Fibroblast of lung (primary cell): ENCODE data around the gene ARHGDIA. TPM values are rescaled to one million over a fixed set of nuclear protein-coding genes. Genes with fewer than 3 reads are reported as not detected.

Experiments used
- DNase-seq, 2 donors: peaks; one replicate each; pipeline versions ENCODE4 v3.0.0 to v3.0.0-alpha.2; 2010; ENCODE audit warnings: low read depth in 2 of 2
- H2AFZ ChIP-seq: 2 replicates; pipeline ENCODE4 v1.5.1; 2012; ENCODE audit warnings: low read length, control low read depth, inconsistent platforms
- H3K27ac ChIP-seq: 2 replicates; pipeline ENCODE4 v1.5.1; 2011; ENCODE audit warnings: low read length, control low read depth; ENCODE audit not compliant: insufficient read depth
- H3K27me3 ChIP-seq: 2 replicates; pipeline ENCODE4 v1.5.1; 2011; ENCODE audit warnings: mild to moderate bottlenecking, low read length; ENCODE audit not compliant: control insufficient read depth, insufficient read depth
- H3K36me3 ChIP-seq: 2 replicates; pipeline ENCODE4 v1.5.1; 2011; ENCODE audit warnings: low read length; ENCODE audit not compliant: control insufficient read depth, insufficient read depth
- H3K4me1 ChIP-seq: 2 replicates; pipeline ENCODE4 v1.5.1; 2011; ENCODE audit warnings: low read length; ENCODE audit not compliant: control insufficient read depth, insufficient read depth; ENCODE audit errors: extremely low read depth
- H3K4me2 ChIP-seq: 2 replicates; pipeline ENCODE4 v1.5.1; 2011; ENCODE audit warnings: low read length, control low read depth; ENCODE audit not compliant: insufficient read depth; ENCODE audit errors: extremely low read depth
- H3K4me3 ChIP-seq, 4 experiments: fragments of 200-600 bp in 1 of 4; sonication (generic) in 1 of 4; replicated peaks in 1 of 4; 2 replicates each; pipeline ENCODE4 v1.5.1; 2011 to 2016; ENCODE audit warnings: low read length in 4 of 4, low read depth in 3 of 4, mild to moderate bottlenecking in 3 of 4, control low read depth in 2 of 4, inconsistent platforms in 1 of 4, mixed read lengths in 1 of 4; ENCODE audit not compliant: insufficient read depth in 1 of 4; ENCODE audit errors: control extremely low read depth in 1 of 4
- H3K79me2 ChIP-seq: 2 replicates; pipeline ENCODE4 v1.5.1; 2012; ENCODE audit warnings: mild to moderate bottlenecking, low read length, inconsistent platforms; ENCODE audit not compliant: control insufficient read depth, insufficient read depth
- H3K9ac ChIP-seq: 2 replicates; pipeline ENCODE4 v1.5.1; 2011; ENCODE audit warnings: mild to moderate bottlenecking, low read length, control low read depth; ENCODE audit not compliant: insufficient read depth
- H3K9me3 ChIP-seq: 2 replicates; pipeline ENCODE4 v1.5.1; 2012; ENCODE audit warnings: low read depth, low read length; ENCODE audit not compliant: control insufficient read depth, insufficient read depth
- H4K20me1 ChIP-seq: 2 replicates; pipeline ENCODE4 v1.5.1; 2011; ENCODE audit warnings: low read length; ENCODE audit not compliant: control insufficient read depth, insufficient read depth; ENCODE audit errors: extremely low read depth
- CTCF ChIP-seq, 2 donors: IDR thresholded peaks in 1 of 2; conservative IDR thresholded peaks in 1 of 2; 1 replicate in 1 of 2; 2 replicates in 1 of 2; pipeline ENCODE4 v1.5.1; 2011 to 2012; ENCODE audit warnings: low read length in 2 of 2, control low read depth in 1 of 2, inconsistent platforms in 1 of 2, low read depth in 1 of 2, mild to moderate bottlenecking in 1 of 2
- EZH2 ChIP-seq: IDR thresholded peaks from 2 replicates; pipeline ENCODE4 v1.5.1; 2012; ENCODE audit warnings: low read length, control low read depth, mild to moderate bottlenecking; ENCODE audit errors: missing control alignments
- polyA plus RNA-seq, 2 donors: library from polyadenylated mRNA; depleted of rRNA in 1 of 2; stranded (reverse) in 1 of 2; unstranded in 1 of 2; fragments of >200 nt; gene quantifications; 2 replicates each; pipeline ENCODE4 v1.2.1, GENCODE V29; 2011 to 2012; ENCODE audit warnings: missing spikeins in 1 of 2
- total RNA-seq: library from RNA; depleted of rRNA; stranded (reverse); fragments of >200 nt; gene quantifications from 2 replicates; pipeline ENCODE4 v1.2.1, GENCODE V29; 2014

The ARHGDIA gene
- total and polyA plus RNA-seq, 2 donors (not counting 1 experiment from before 2014, with no cell fraction given), result 95.0 to 164 TPM

DNA sequence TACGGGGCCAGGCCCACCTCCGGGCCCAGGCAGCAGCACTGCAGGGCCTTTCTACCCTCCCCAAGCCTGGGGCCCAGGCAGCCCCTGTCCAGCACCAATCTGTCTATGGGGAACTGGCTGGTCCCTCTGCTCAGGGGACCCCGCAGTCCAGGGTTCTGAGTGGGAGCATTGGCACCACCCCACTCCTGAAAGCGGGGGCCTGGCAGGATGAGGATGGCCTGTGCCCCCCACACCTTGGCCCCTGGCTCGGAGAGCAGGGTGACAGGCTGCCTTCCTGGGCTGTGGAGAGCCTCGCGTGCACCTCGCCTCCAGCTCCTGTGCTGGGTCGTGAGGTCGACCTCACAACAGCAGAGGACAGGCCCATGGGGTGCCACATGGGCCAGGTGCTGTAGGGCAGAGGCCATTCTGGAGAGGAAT, 32.3 kb upstream of the ARHGDIA start:
- Histone ChIP-seq H3K4me3 (no peak overlapping the region), H3K4me2 (no peak overlapping the region), H3K27me3 (no peaks in the 10 kb centered on the region), H4K20me1 (no peaks in the 10 kb centered on the region), H3K79me2 (no peaks in the 10 kb centered on the region), H3K27ac (no peak overlapping the region), H2AFZ (no peak overlapping the region), H3K9me3 (no peaks in the 10 kb centered on the region), H3K36me3 (peaks cover 32% of the 10 kb centered on the region), H3K4me1 (no peaks in the 10 kb centered on the region), H3K9ac (no peak overlapping the region)
- TF ChIP-seq CTCF (conservative IDR thresholded peaks at IDR 0.05 in 1 of 2, IDR thresholded peaks at IDR 0.05 in 1 of 2; ENCODE audit: low read depth in 1 of 2, low read length in 2 of 2), result no peak
- no peak for TF ChIP-seq EZH2
- no peak for DNase-seq

GRCh38 chr17:81902653-81903414, 31.7 kb upstream of the ARHGDIA start:
- H3K36me3 ChIP-seq, result peaks cover 30% of the 10 kb centered on the region
- no peaks in the 10 kb centered on the region for H4K20me1 ChIP-seq
- H3K4me2 ChIP-seq, result peak overlapping the region; percentile 59
- H3K4me1 ChIP-seq, result no peaks in the 10 kb centered on the region
- H3K9ac ChIP-seq, result no peak overlapping the region
- TF ChIP-seq CTCF (conservative IDR thresholded peaks at IDR 0.05 in 1 of 2, IDR thresholded peaks at IDR 0.05 in 1 of 2; ENCODE audit: low read depth in 1 of 2, low read length in 2 of 2) (no peak), EZH2 (no peak)
- H3K27me3 ChIP-seq, result no peaks in the 10 kb centered on the region
- H3K27ac ChIP-seq, result no peak overlapping the region
- H3K9me3 ChIP-seq, result no peaks in the 10 kb centered on the region
- H3K4me3 ChIP-seq, result peak overlapping the region in 1 of 4 experiments; percentile 42
- H2AFZ ChIP-seq, result no peak overlapping the region
- DNase-seq, result no peak
- H3K79me2 ChIP-seq, result no peaks in the 10 kb centered on the region

GRCh38 chr17:81902023-81902652, 31.0 kb upstream of the ARHGDIA start, which contains the start of gene NPB:
Gene NPB, plus strand, starts transcription at chr17:81902238. Its CDS starts 40 bp downstream, at chr17:81902278.
- DNase-seq, result no peak
- Histone ChIP-seq H3K27ac (no peak within 1 kb of the TSS), H3K4me2 (peak within 1 kb of the TSS; percentile 59)

More at GRCh38 chr17:81902023-81902652, 31.0 kb upstream of the ARHGDIA start, which contains the start of gene NPB:
- H3K79me2 ChIP-seq, result no peaks in the 10 kb centered on the region
- no peaks in the 10 kb centered on the region for H3K9me3 ChIP-seq
- H4K20me1 ChIP-seq, result no peaks in the 10 kb centered on the region
- no peak within 1 kb of the TSS for H2AFZ ChIP-seq
- H3K36me3 ChIP-seq, result peaks cover 29% of the 10 kb centered on the region
- no peak within 1 kb of the TSS for H3K9ac ChIP-seq
- no peaks in the 10 kb centered on the region for H3K27me3 ChIP-seq
- no peaks in the 10 kb centered on the region for H3K4me1 ChIP-seq
- TF ChIP-seq CTCF (conservative IDR thresholded peaks at IDR 0.05 in 1 of 2, IDR thresholded peaks at IDR 0.05 in 1 of 2; ENCODE audit: low read depth in 1 of 2, low read length in 2 of 2) (no peak), EZH2 (no peak)
- H3K4me3 ChIP-seq, result peak within 1 kb of the TSS in 1 of 4 experiments; percentile 42
